Measurements from ENCODE around the gene MYL5. TPM values are rescaled to one million over a fixed set of nuclear protein-coding genes. Genes with fewer than 3 reads are reported as not detected.

MYL5 gene
- polyA plus RNA-seq, 1 donor from 2014 or later = 15.1 TPM

- H3K9me2 ChIP-seq (ENCODE audit: insufficient read depth, low read length) = no peaks in the 10 kb centered on the region
- H3K9me3 ChIP-seq (ENCODE audit: low read length) = no peaks in the 10 kb centered on the region
- no peaks in the 10 kb centered on the region for H4K20me1 ChIP-seq (ENCODE audit: insufficient read depth)
- no peaks in the 10 kb centered on the region for H3K36me3 ChIP-seq (ENCODE audit: insufficient read depth, low read length)
- H3F3A ChIP-seq (ENCODE audit: insufficient read depth, low read length, poor library complexity, severe bottlenecking) = no peaks in the 10 kb centered on the region
- no peak overlapping the region for H3K9ac ChIP-seq (ENCODE audit: low read length)
- no peaks in the 10 kb centered on the region for H3K27me3 ChIP-seq (ENCODE audit: insufficient read depth, low read depth, low read length)
- no peak overlapping the region for H3K4me2 ChIP-seq (ENCODE audit: low read length)
- no peak for TF ChIP-seq EP300 (conservative IDR thresholded peaks at IDR 0.05; ENCODE audit: poor library complexity, severe bottlenecking)
- TF ChIP-seq EZH2 (IDR thresholded peaks at IDR 0.05; ENCODE audit: borderline replicate concordance, insufficient read depth, low read length, poor library complexity, severe bottlenecking) = no peak
- H3K27ac ChIP-seq (ENCODE audit: low read length) = no peak overlapping the region
- no peak overlapping the region for H2AFZ ChIP-seq (ENCODE audit: low read depth, low read length)
- no peak overlapping the region for H3K4me3 ChIP-seq (ENCODE audit: low read length)
- no peaks in the 10 kb centered on the region for H3K79me2 ChIP-seq (replicated peaks; ENCODE audit: insufficient read depth, low read length)
Measured at GRCh38 chr4:629636-629914, 44.8 kb upstream of the MYL5 start.

GRCh38 chr4:629915-630641 lies 44.3 kb upstream of the MYL5 start:
- TF ChIP-seq TAF1 (IDR thresholded peaks at IDR 0.05; ENCODE audit: low read depth) (no peak), CTCF (IDR thresholded peaks at IDR 0.05; ENCODE audit: poor library complexity, severe bottlenecking) (no peak), EZH2 (IDR thresholded peaks at IDR 0.05; ENCODE audit: borderline replicate concordance, insufficient read depth, low read length, poor library complexity, severe bottlenecking) (no peak), MXI1 (conservative IDR thresholded peaks at IDR 0.05; ENCODE audit: poor library complexity, severe bottlenecking) (no peak), SMC3 (conservative IDR thresholded peaks at IDR 0.05; ENCODE audit: poor library complexity) (no peak), RAD21 (conservative IDR thresholded peaks at IDR 0.05) (no peak), EP300 (conservative IDR thresholded peaks at IDR 0.05; ENCODE audit: poor library complexity, severe bottlenecking) (no peak)
- TF ChIP-seq, protein P1, sequence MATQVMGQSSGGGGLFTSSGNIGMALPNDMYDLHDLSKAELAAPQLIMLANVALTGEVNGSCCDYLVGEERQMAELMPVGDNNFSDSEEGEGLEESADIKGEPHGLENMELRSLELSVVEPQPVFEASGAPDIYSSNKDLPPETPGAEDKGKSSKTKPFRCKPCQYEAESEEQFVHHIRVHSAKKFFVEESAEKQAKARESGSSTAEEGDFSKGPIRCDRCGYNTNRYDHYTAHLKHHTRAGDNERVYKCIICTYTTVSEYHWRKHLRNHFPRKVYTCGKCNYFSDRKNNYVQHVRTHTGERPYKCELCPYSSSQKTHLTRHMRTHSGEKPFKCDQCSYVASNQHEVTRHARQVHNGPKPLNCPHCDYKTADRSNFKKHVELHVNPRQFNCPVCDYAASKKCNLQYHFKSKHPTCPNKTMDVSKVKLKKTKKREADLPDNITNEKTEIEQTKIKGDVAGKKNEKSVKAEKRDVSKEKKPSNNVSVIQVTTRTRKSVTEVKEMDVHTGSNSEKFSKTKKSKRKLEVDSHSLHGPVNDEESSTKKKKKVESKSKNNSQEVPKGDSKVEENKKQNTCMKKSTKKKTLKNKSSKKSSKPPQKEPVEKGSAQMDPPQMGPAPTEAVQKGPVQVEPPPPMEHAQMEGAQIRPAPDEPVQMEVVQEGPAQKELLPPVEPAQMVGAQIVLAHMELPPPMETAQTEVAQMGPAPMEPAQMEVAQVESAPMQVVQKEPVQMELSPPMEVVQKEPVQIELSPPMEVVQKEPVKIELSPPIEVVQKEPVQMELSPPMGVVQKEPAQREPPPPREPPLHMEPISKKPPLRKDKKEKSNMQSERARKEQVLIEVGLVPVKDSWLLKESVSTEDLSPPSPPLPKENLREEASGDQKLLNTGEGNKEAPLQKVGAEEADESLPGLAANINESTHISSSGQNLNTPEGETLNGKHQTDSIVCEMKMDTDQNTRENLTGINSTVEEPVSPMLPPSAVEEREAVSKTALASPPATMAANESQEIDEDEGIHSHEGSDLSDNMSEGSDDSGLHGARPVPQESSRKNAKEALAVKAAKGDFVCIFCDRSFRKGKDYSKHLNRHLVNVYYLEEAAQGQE (IDR thresholded peaks at IDR 0.05; ENCODE audit: borderline replicate concordance) = no peak
- H2AFZ ChIP-seq (ENCODE audit: low read depth, low read length) = no peak overlapping the region
- H3F3A ChIP-seq (ENCODE audit: insufficient read depth, low read length, poor library complexity, severe bottlenecking) = no peaks in the 10 kb centered on the region
- H4K20me1 ChIP-seq (ENCODE audit: insufficient read depth) = no peaks in the 10 kb centered on the region
- no peaks in the 10 kb centered on the region for H3K9me3 ChIP-seq (ENCODE audit: low read length)
- H3K9me2 ChIP-seq (ENCODE audit: insufficient read depth, low read length) = no peaks in the 10 kb centered on the region
- no peaks in the 10 kb centered on the region for H3K79me2 ChIP-seq (replicated peaks; ENCODE audit: insufficient read depth, low read length)
- H3K27ac ChIP-seq (ENCODE audit: low read length) = no peak overlapping the region
- H3K4me3 ChIP-seq (ENCODE audit: low read length) = no peak overlapping the region
- no peak overlapping the region for H3K9ac ChIP-seq (ENCODE audit: low read length)
- H3K36me3 ChIP-seq (ENCODE audit: insufficient read depth, low read length) = no peaks in the 10 kb centered on the region
- no peak overlapping the region for H3K4me2 ChIP-seq (ENCODE audit: low read length)
- no peaks in the 10 kb centered on the region for H3K27me3 ChIP-seq (ENCODE audit: insufficient read depth, low read depth, low read length)

Measured in neural cell (in vitro differentiated cells).